Type B pancreatic cell (in vitro differentiated cells): ENCODE measurements around the gene PLD1. TPM values are rescaled to one million over a fixed set of nuclear protein-coding genes. Genes with fewer than 3 reads are reported as not detected.

Experiments
- DNase-seq: peaks from one replicate; pipeline ENCODE4 v3.0.0; 2021; ENCODE audit warnings: mixed read lengths; ENCODE audit not compliant: unreplicated experiment; ENCODE audit errors: extremely low spot score
- H3K27ac Mint-ChIP-seq: 2 replicates; pipeline ENCODE4 v1.8.0; 2021; ENCODE audit warnings: mild to moderate bottlenecking, mixed read lengths
- H3K27me3 Mint-ChIP-seq: 2 replicates; pipeline ENCODE4 v1.8.0; 2021; ENCODE audit warnings: mixed read lengths
- H3K36me3 Mint-ChIP-seq: 2 replicates; pipeline ENCODE4 v1.8.0; 2021; ENCODE audit warnings: mixed read lengths
- H3K4me1 Mint-ChIP-seq: one replicate; pipeline ENCODE4 v1.8.0; 2021; ENCODE audit warnings: mixed read lengths; ENCODE audit not compliant: unreplicated experiment
- H3K4me3 Mint-ChIP-seq: 2 replicates; pipeline ENCODE4 v1.8.0; 2021; ENCODE audit warnings: mild to moderate bottlenecking, mixed read lengths
- H3K9me3 Mint-ChIP-seq: 2 replicates; pipeline ENCODE4 v1.8.0; 2021; ENCODE audit warnings: mixed read lengths
- CTCF ChIP-seq: fragments of 200-600 bp; sonication (generic); conservative IDR thresholded peaks from 2 replicates; pipeline ENCODE4 v1.5.0; 2021; ENCODE audit warnings: antibody characterized with exemption, mild to moderate bottlenecking
- total RNA-seq: library from RNA; stranded (reverse); gene quantifications from 2 replicates; pipeline ENCODE4 v1.2.1, GENCODE V29; 2021; ENCODE audit warnings: low replicate concordance

Gene PLD1
- total RNA-seq, 1 donor from 2014 or later, result 33.3 TPM

GRCh38 chr3:171807129-171807675 is 3.1 kb downstream of the PLD1 start:
- no peak for TF ChIP-seq CTCF
- peak overlapping the region; percentile 68 for H3K27ac Mint-ChIP-seq
- no peak for DNase-seq
- H3K4me1 Mint-ChIP-seq, result peaks cover 47% of the 10 kb centered on the region
- peak overlapping the region; percentile 49 for H3K4me3 Mint-ChIP-seq
- peaks cover 3% of the 10 kb centered on the region for H3K36me3 Mint-ChIP-seq
- H3K9me3 Mint-ChIP-seq, result no peaks in the 10 kb centered on the region
- peaks cover 14% of the 10 kb centered on the region for H3K27me3 Mint-ChIP-seq

GRCh38 chr3:171806200-171807128 is 3.8 kb downstream of the PLD1 start:
- DNase-seq, result no peak
- peaks cover 51% of the 10 kb centered on the region for H3K4me1 Mint-ChIP-seq
- H3K9me3 Mint-ChIP-seq, result no peaks in the 10 kb centered on the region
- H3K4me3 Mint-ChIP-seq, result peak overlapping the region; percentile 49
- no peak for TF ChIP-seq CTCF
- H3K36me3 Mint-ChIP-seq, result peaks cover 3% of the 10 kb centered on the region
- H3K27me3 Mint-ChIP-seq, result peaks cover 12% of the 10 kb centered on the region
- peak overlapping the region; percentile 68 for H3K27ac Mint-ChIP-seq

GRCh38 chr3:171805687-171806086 is 4.6 kb downstream of the PLD1 start:
- no peak for TF ChIP-seq CTCF
- DNase-seq, result no peak
- Mint-ChIP-seq H3K4me1 (peaks cover 45% of the 10 kb centered on the region), H3K27ac (no peak overlapping the region), H3K27me3 (peaks cover 8% of the 10 kb centered on the region), H3K4me3 (no peak overlapping the region), H3K36me3 (peaks cover 3% of the 10 kb centered on the region), H3K9me3 (no peaks in the 10 kb centered on the region)

GRCh38 chr3:171804618-171805389 is 5.5 kb downstream of the PLD1 start:
- peaks cover 43% of the 10 kb centered on the region for H3K4me1 Mint-ChIP-seq
- H3K9me3 Mint-ChIP-seq, result no peaks in the 10 kb centered on the region
- H3K27ac Mint-ChIP-seq, result no peak overlapping the region

More at GRCh38 chr3:171804618-171805389, 5.5 kb downstream of the PLD1 start:
- Mint-ChIP-seq H3K27me3 (peaks cover 6% of the 10 kb centered on the region), H3K36me3 (peaks cover 3% of the 10 kb centered on the region), H3K4me3 (no peak overlapping the region)
- no peak for DNase-seq
- TF ChIP-seq CTCF, result no peak
